ENCODE data around the gene KTN1. TPM values are rescaled to one million over a fixed set of nuclear protein-coding genes. Genes with fewer than 3 reads are reported as not detected.

The KTN1 gene
- total RNA-seq, 1 experiment from 2014 or later, result 138 TPM

DNA sequence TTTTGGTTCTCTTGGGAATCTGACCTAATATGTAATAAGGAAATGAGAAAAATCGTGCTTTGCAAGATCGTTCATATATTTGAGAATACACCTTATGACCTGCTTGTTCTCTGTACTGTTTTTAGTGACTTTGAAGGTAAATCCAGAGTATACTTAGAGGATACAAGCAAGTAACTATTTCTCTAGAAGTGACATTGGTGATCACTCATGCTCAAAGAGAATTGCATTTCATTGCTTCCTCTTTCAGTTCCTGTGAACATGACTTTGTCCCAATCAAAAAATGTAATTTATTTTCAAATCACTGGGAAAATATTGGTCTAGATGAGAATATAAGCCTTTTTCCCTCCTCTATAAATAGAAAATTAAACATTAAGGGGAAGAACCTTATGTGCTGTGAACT, 2.7 kb downstream of the KTN1 start:
- intact Hi-C loops (cut with micrococcal nuclease; ENCODE audit: unreplicated experiment), result loop anchor here (5.0 kb wide), 1 partner anchor 130 kb away; no protein-coding TSS in a partner anchor
- TF ChIP-seq, protein P1, sequence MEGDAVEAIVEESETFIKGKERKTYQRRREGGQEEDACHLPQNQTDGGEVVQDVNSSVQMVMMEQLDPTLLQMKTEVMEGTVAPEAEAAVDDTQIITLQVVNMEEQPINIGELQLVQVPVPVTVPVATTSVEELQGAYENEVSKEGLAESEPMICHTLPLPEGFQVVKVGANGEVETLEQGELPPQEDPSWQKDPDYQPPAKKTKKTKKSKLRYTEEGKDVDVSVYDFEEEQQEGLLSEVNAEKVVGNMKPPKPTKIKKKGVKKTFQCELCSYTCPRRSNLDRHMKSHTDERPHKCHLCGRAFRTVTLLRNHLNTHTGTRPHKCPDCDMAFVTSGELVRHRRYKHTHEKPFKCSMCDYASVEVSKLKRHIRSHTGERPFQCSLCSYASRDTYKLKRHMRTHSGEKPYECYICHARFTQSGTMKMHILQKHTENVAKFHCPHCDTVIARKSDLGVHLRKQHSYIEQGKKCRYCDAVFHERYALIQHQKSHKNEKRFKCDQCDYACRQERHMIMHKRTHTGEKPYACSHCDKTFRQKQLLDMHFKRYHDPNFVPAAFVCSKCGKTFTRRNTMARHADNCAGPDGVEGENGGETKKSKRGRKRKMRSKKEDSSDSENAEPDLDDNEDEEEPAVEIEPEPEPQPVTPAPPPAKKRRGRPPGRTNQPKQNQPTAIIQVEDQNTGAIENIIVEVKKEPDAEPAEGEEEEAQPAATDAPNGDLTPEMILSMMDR (IDR thresholded peaks at IDR 0.05; ENCODE audit: insufficient read depth in 1 of 2, low read depth in 1 of 2, low read length in 1 of 2, severe bottlenecking in 1 of 2, unreplicated experiment in 1 of 2), result no peak
- H3K27ac Mint-ChIP-seq (ENCODE audit: unreplicated experiment), result no peak overlapping the region
- H3K9me3 Mint-ChIP-seq (ENCODE audit: unreplicated experiment), result no peaks in the 10 kb centered on the region
- CTCF ChIA-PET, result no interaction called here
- Histone ChIP-seq H3K9me3 (no peaks in the 10 kb centered on the region), H3K4me3 (ENCODE audit: low read depth, low read length) (no peak overlapping the region), H3K36me3 (ENCODE audit: control insufficient read depth, insufficient read depth, low read length) (no peaks in the 10 kb centered on the region), H3K4me1 (peaks cover 21% of the 10 kb centered on the region), H3K27me3 (replicated peaks; ENCODE audit: control insufficient read depth, insufficient read depth, low read length) (no peaks in the 10 kb centered on the region)
- DNase-seq, result no peak
- H3K36me3 Mint-ChIP-seq (ENCODE audit: insufficient read depth, unreplicated experiment), result peaks cover 6% of the 10 kb centered on the region
- no TSS peak for BruUV-seq (replicated peaks)
- H3K27me3 Mint-ChIP-seq (ENCODE audit: insufficient read depth, unreplicated experiment), result no peaks in the 10 kb centered on the region
- no peak overlapping the region for H3K4me3 Mint-ChIP-seq (ENCODE audit: unreplicated experiment)
- POLR2A ChIA-PET, result no interaction called here
- H3K4me1 Mint-ChIP-seq (ENCODE audit: low read depth, unreplicated experiment), result peaks cover 12% of the 10 kb centered on the region

- BruUV-seq (replicated peaks), result no TSS peak
Measured at GRCh38 chr14:55583942-55584468, 4.0 kb downstream of the KTN1 start.

DNA sequence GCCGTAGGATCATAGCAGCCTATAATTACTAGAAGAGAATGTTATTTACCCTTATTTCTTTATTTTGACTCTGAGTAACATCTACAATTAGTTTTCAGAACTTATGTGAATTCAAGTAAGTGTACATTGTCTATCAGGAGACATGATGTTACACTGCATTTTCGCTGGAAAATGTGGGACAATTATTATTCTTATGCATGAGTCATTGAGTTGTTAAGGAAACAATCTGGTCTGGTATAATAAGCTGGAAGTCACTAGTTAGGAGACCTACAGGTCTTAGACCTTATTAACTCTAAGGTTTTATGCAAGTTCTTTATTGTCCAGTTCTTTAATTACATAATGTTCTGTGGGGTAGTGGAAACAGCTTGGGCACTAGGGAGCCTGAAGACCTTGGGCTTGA, 5.8 kb downstream of the KTN1 start:
- no peak for DNase-seq
- no peaks in the 10 kb centered on the region for H3K9me3 Mint-ChIP-seq (ENCODE audit: unreplicated experiment)
- H3K4me3 Mint-ChIP-seq (ENCODE audit: unreplicated experiment), result no peak overlapping the region
- Histone ChIP-seq H3K4me3 (ENCODE audit: low read depth, low read length) (no peak overlapping the region), H3K4me1 (peaks cover 30% of the 10 kb centered on the region), H3K27me3 (replicated peaks; ENCODE audit: control insufficient read depth, insufficient read depth, low read length) (no peaks in the 10 kb centered on the region), H3K36me3 (ENCODE audit: control insufficient read depth, insufficient read depth, low read length) (no peaks in the 10 kb centered on the region), H3K9me3 (no peaks in the 10 kb centered on the region)
- H3K36me3 Mint-ChIP-seq (ENCODE audit: insufficient read depth, unreplicated experiment), result no peaks in the 10 kb centered on the region
- intact Hi-C loops (cut with micrococcal nuclease; ENCODE audit: unreplicated experiment), result no loop called here
- peaks cover 14% of the 10 kb centered on the region for H3K4me1 Mint-ChIP-seq (ENCODE audit: low read depth, unreplicated experiment)
- BruUV-seq (replicated peaks), result no TSS peak
- no peaks in the 10 kb centered on the region for H3K27me3 Mint-ChIP-seq (ENCODE audit: insufficient read depth, unreplicated experiment)
- TF ChIP-seq, protein P1 (IDR thresholded peaks at IDR 0.05; ENCODE audit: insufficient read depth in 1 of 2, low read depth in 1 of 2, low read length in 1 of 2, severe bottlenecking in 1 of 2, unreplicated experiment in 1 of 2), result no peak
- ChIA-PET CTCF (interaction anchor here (0.6 kb wide), 1 partner anchor 605 kb away, joined by 3 read pairs; no protein-coding TSS in a partner anchor), POLR2A (no interaction called here)
- no peak overlapping the region for H3K27ac Mint-ChIP-seq (ENCODE audit: unreplicated experiment)

More at GRCh38 chr14:55583942-55584468, 4.0 kb downstream of the KTN1 start:
- H3K27me3 ChIP-seq (replicated peaks; ENCODE audit: control insufficient read depth, insufficient read depth, low read length), result no peaks in the 10 kb centered on the region
- ChIA-PET CTCF (interaction anchor here (1.4 kb wide), 1 partner anchor 41 kb away, joined by 3 read pairs; no protein-coding TSS in a partner anchor), POLR2A (interaction anchor here (0.5 kb wide), 1 partner anchor 40 kb away, joined by 6 read pairs; no protein-coding TSS in a partner anchor)
- Mint-ChIP-seq H3K4me1 (ENCODE audit: low read depth, unreplicated experiment) (peaks cover 14% of the 10 kb centered on the region), H3K27me3 (ENCODE audit: insufficient read depth, unreplicated experiment) (no peaks in the 10 kb centered on the region), H3K36me3 (ENCODE audit: insufficient read depth, unreplicated experiment) (peaks cover 6% of the 10 kb centered on the region), H3K4me3 (ENCODE audit: unreplicated experiment) (no peak overlapping the region), H3K27ac (ENCODE audit: unreplicated experiment) (no peak overlapping the region), H3K9me3 (ENCODE audit: unreplicated experiment) (no peaks in the 10 kb centered on the region)
- H3K36me3 ChIP-seq (ENCODE audit: control insufficient read depth, insufficient read depth, low read length), result no peaks in the 10 kb centered on the region
- H3K9me3 ChIP-seq, result no peaks in the 10 kb centered on the region
- TF ChIP-seq, protein P1 (IDR thresholded peaks at IDR 0.05; ENCODE audit: insufficient read depth in 1 of 2, low read depth in 1 of 2, low read length in 1 of 2, severe bottlenecking in 1 of 2, unreplicated experiment in 1 of 2), result no peak
- DNase-seq, result no peak
- peaks cover 30% of the 10 kb centered on the region for H3K4me1 ChIP-seq
- intact Hi-C loops (cut with micrococcal nuclease; ENCODE audit: unreplicated experiment), result loop anchor here (5.0 kb wide), 1 partner anchor 132 kb away; no protein-coding TSS in a partner anchor
- no peak overlapping the region for H3K4me3 ChIP-seq (ENCODE audit: low read depth, low read length)
